HG03520 (cell line): ENCODE measurements around the gene PPP1CA.
"Not testable (repeated sequence)": the region's sequence is repeated elsewhere in the genome, so short reads cannot be mapped to it uniquely, and the experiment has no call there.

Experiments
- ATAC-seq: cut with Tn5 transposase; IDR thresholded peaks from one replicate; pipeline ENCODE4 v1.9.1; 2021; ENCODE audit warnings: mild to moderate bottlenecking, moderate library complexity; ENCODE audit not compliant: unreplicated experiment

The PPP1CA gene

DNA sequence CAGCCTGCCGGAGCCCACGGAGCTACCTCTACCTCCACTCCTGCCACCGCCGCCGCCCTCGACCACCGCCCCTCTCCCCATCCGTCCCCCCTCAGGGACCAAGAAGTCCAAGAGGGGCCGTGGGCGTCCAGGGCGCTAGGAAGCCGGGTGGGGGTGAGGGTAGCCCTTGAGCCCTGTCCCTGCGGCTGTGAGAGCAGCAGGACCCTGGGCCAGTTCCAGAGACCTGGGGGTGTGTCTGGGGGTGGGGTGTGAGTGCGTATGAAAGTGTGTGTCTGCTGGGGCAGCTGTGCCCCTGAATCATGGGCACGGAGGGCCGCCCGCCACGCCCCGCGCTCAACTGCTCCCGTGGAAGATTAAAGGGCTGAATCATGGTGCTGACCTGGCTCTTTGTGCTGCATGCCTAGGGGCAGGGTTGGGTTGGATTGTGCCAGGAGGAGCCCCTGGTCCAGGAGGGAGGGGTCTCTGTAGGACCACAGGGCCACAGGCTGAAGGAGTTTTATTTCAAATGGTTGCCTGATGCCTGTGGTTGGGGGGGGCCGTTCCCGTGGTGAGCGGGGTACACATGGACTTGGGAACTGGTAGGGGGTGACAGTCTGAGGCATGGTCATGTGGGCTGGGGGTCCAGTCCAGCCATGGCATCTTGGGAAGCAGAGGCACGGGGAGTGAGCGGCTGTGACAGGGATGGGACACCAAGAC is 33.5 kb upstream of the PPP1CA start:
- ATAC-seq: no peak

DNA sequence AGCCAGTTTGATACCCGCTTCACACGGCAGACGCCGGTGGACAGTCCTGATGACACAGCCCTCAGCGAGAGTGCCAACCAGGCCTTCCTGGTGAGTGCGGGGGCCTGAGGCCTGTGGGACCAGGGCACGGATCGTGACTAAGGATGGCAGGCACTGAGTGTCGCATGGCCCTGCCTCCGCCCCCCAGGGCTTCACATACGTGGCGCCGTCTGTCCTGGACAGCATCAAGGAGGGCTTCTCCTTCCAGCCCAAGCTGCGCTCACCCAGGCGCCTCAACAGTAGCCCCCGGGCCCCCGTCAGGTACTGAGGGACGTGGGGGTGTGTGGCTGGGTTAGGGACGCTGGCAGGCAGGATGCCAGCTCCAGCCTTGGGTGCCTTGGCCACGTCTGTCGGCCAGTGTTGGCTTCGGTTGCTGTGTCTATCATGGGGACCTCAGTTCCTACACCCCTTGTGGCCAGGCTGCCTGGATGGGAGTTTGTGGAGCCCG is 32.8 kb upstream of the PPP1CA start:
- no peak for ATAC-seq

DNA sequence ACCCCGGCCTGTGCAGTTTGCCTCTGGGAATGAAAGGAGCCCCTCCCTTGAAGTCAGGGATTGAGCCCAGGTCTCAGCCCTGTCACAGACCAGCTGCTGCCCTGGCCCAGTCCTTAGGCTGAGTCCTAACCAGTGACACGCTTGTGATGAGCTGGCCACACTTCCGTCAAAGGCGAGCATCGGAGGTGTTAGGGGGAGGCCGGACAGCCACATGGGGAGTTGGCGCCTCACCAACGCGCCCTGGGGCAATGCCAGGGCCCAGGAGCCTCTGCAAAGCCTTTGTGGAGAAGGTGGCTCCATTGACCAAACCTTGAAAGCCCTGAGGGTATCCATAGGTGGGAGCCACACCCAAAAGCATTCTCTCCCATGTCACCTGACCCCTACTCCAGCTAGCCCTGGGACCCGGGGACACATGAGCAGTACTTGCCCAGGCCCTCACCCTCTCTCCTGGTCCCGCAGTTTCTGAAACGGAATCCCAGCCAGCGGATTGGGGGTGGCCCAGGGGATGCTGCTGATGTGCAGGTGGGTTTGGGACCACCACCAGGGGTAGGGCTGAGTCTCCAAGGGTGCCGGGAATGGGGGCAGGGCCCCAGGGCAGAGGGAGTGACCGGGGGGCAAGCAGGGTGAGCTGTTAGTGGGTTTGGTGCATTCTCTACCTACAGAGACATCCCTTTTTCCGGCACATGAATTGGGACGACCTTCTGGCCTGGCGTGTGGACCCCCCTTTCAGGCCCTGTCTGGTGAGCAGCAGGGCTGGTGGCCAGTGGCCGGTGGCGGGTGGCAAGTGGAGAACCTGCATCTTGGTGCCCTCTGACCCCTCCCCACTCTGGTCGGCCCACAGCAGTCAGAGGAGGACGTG is 32.1 kb upstream of the PPP1CA start:
- ATAC-seq: no peak

DNA sequence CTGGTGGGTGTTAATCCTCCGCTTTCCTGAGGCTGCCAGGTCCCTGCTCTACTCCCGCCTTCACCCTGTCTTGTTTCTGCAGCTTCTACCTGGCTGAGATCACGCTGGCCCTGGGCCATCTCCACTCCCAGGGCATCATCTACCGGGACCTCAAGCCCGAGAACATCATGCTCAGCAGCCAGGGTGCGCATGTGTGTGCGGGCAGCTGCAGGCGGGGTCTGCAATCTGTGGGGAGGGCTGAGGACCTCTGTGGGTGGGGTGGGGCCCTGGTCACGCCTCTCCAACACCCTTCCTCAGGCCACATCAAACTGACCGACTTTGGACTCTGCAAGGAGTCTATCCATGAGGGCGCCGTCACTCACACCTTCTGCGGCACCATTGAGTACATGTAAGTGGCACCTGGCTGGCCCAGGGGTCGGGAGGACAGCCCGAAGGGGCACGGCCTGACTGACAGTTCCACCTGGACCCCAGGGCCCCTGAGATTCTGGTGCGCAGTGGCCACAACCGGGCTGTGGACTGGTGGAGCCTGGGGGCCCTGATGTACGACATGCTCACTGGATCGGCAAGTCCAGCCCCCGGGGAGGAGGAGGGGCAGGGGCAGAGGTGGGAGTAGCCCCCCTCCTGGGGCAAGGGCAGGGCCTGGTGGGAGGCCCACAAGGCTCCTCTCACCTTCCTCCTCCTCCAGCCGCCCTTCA is 31.1 kb upstream of the PPP1CA start:
- ATAC-seq: no peak

DNA sequence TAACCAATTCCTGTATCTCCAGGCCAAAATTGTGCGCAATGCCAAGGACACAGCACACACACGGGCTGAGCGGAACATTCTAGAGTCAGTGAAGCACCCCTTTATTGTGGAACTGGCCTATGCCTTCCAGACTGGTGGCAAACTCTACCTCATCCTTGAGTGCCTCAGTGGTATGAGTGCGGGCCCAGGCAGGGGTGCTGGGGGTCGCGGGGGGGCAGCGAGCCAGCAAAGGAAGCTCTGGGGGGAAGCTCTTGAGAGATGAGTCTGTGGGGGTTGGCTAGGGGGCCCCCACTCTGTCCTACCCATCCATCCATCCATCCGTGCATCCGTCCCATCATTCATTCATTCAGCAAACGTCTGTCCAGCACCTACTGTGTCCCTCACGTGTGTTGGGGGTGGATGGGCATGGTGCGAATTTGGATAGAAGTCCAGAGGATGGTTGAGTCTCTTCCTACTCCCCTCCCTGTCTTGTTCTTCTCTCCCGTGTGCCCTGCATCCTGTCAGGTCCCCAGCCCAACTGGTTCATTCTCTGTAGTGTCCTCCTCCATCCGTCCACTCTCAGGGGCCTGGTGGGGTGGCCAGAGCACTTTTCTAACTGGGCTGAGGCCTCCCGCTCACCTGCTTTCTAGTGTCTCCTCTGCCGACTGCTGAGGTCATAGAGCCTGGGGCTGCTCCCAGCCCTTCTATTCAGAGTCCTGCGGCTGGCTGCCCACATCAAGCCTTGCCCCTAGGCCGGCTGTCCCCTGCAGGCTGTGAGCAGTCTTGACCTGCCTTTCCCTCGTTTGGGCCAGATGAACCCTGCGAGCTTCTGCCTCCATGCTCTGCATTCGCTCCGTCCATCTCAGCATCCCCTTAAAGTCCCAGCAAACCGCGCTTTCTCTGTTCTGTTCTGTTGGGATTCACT is 29.9 kb upstream of the PPP1CA start:
- no peak for ATAC-seq

DNA sequence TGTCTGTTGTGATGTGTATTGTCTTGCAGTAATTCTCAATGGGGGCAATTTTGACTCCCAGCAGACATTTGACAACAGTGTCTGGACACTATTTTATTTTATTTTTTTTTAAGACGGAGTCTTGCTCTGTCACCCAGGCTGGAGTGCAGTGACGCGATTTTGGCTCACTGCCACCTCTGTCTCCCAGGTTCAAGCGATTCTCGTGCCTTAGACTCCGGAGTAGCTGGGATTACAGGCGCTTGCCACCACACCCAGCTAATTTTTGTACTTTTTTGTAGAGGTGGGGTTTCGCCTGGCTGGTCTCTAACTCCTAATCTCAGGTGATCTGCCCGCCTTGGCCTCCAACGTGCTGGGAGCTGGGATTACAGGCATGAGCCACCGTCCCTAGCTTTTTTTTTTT is 28.1 kb upstream of the PPP1CA start:
- ATAC-seq: no peak

DNA sequence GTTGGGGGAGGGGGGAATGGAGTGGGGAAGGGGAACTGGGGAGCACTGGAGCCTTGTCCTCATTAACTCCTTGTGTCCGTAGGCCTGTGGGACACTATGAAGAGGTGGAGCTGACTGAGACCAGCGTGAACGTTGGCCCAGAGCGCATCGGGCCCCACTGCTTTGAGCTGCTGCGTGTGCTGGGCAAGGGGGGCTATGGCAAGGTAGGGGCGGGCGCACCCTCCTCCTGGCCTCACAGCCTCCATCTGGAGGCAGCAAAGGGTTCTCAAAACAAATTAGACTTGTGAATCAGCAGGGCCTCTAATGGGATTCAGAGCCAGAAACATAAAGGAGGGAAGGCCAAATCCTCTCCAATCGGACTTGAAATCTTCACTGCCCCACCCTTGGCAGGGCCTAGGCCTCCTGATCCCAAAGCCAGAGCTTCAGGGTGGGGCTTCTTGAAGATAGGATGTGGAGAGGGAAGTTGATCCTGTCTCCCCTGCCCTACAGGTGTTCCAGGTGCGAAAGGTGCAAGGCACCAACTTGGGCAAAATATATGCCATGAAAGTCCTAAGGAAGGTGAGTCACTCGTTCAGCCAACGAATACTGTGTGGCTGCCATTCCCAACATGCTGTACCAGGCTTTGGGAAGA is 27.5 kb upstream of the PPP1CA start:
- no peak for ATAC-seq

DNA sequence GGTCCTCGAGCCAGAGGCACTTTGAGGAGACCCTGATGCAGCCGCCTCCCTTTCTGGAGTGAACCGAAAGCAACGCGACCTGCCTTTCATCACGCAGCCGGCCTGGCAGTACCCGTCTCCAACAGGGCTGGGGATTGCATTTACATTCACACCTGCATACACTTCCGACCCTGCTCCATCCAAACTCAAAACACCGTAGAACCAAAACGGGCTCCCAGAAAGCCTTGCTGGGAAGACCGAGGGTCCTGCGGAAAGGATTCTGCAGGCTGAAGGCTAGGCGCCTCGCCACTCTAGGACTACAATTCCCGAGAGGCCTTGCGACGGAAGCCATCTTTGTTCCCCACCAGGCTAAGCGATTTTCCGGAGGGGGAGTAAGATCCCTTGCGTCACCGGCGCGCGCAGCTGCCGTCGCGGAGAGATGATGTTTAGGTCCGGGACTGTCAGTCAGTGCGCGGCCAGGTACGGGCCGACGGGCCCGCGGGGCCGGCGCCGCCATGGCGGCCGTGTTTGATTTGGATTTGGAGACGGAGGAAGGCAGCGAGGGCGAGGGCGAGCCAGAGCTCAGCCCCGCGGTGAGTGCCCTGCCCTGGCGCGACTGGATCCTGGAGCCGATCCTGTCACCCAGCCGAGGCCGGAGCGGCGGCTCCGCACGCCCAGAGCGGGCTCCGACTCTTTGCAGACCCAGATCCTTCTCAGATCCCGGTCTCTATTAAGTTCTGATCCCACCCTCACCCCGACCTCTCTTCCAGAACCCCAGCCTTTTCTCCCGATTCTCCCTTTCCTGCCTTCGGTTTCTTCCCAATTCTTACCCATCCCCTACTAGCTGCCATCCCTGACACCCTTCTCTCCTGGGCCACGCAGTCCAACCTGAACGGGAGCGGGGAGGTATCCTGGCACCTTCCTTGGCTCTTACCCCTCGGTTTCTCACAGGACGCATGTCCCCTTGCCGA is 26.7 kb upstream of the PPP1CA start, which contains the start of gene RPS6KB2:
Gene RPS6KB2 (plus strand): TSS at position 443 of the 950 bp plus-strand sequence. CDS start 52 bp downstream, at position 495.
- peak; percentile 69 for ATAC-seq

DNA sequence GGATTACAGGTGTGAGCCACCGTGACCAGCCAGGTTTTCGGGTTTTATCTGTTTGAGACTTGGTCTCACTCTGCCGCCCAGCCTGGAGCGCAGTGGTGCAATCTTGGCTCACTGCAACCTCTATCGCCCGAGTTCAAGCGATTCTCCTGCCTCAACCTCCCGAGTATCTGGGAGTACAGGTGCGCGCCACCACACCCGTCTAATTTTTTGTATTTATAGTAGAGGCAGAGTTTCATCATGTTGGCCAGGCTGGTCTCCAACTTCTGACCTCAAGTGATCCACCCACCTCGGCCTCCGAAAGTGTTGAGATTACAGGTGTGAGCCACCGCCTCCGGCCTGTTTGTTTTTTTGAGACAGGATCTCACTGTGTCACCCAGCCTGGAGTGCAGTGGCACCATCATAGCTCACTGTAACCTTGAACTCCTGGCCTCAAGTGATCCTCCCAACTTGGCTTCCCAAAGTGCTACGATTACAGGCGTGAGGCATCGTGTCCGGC is 25.8 kb upstream of the PPP1CA start:
- not testable (repeated sequence) for ATAC-seq

DNA sequence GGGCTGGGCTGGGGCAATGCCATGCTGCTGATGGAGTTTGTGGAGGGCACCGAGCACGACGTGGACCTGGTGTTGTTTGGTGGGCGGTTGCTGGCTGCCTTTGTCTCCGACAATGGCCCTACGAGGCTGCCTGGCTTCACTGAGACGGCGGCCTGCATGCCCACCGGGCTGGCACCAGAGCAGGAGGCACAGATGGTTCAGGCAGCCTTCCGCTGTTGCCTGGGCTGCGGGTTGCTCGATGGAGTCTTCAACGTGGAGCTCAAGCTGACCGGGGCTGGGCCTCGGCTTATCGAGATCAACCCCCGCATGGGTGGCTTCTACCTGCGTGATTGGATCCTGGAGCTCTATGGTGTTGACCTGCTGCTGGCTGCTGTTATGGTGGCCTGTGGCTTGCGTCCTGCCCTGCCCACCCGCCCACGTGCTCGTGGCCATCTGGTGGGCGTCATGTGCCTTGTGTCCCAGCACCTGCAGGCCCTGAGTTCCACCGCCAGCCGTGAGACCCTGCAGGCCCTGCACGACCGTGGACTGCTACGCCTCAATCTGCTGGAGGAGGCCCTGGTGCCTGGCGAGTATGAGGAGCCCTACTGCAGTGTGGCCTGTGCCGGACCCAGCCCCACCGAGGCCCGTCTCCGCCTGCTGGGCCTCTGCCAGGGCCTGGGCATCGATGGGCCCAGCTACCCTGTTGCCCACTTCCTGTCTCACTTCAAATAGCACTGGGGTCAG is 22.4 kb upstream of the PPP1CA start:
- no peak for ATAC-seq

DNA sequence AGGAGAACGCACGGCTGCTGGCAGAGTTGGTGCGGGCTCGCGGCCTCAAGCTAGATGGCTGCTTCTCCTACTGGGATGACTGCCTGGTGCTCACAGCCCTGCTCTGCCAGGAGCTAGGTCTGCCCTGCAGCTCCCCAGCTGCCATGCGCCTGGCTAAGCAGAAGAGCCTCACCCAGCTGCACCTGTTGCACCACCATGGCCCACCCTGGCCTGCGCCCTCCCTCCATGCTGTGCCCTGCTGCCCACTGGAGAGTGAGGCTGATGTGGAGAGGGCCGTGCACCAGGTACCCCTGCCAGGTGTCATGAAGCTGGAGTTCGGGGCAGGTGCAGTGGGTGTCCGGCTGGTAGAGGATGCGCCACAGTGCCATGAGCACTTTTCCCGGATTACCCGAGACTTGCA is 21.8 kb upstream of the PPP1CA start:
- no peak for ATAC-seq

DNA sequence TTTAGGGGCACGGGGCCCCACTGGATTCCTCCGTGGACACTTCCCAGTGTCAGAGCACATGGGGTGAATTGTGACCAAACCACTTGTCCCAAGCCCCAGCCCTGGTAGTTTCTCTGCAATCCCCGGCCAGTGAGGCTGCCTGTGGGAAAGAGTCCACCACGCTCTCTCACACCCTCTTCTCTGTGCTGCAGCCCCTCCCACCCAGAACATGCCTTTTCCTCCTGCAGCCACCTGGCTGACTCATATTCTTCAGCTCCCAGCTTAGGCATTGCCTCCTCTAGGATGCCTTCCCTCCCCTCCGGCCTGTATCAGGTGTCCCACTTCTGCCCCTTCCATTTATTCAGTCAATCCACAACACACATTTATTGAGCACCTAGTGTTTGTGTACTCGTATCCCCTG is 21.2 kb upstream of the PPP1CA start:
- ATAC-seq: no peak

DNA sequence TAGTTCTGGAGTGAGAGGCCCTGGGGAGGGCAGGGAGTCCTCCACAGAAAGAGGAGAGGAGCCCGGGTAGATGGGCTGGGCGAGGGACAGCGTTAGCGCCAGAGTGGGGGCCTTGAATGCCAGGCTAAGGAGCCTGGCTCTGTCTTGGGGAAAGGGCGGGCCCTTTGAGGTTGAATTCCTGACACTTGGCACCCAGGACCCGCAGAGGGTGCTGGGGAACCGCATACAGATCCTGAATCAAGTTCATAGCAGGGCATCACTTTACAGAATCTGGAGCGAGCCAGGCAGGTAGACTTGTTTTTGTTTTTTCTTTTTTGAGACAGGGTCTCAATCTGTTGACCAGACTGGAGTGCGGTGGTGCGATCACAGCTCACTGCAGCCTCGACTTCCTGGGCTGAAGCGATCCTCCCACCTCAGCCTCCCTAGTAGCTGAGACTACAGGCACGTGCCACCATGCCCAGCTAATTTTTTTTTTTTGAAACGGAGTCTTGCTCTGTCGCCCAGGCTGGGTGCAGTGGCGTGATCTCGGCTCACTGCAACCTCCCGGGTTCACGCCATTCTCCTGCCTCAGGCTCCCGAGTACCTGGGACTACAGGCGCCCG is 19.9 kb upstream of the PPP1CA start:
- no peak for ATAC-seq

DNA sequence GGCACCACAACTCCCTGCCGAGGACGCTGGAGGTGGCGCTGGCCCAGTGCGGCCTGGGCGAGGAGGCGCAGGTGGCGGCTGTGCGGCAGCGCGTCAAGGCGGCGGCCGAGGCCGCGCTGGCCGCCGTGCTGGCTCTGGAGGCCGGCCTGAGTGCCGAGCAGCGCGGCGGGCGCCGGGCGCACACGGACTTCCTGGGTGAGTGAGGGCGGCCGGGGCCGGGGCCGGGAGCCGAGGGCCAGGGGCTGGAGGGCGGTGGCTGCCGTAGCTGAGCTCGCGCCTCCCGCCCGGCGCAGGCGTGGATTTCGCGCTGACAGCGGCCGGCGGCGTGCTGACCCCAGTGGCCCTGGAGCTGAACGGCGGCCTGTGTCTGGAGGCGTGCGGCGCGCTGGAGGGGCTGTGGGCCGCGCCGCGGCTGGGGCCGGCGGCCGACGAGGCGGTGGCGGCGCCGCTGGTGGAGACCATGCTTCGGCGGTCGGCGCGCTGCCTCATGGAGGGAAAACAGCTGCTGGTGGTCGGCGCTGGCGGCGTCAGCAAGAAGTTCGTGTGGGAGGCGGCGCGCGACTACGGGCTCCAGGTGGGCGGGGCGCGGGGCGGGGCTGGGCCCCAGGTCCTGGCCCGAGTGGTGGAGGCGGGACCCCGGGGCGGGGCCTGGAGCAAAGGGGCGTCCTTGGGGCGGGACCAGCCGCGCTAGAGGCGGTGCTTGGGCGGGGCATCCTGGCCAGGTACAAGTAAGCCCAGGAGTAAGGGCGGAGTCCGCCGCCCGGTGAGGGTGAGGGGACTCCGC is 19.2 kb upstream of the PPP1CA start:
- ATAC-seq: peak; percentile 76

DNA sequence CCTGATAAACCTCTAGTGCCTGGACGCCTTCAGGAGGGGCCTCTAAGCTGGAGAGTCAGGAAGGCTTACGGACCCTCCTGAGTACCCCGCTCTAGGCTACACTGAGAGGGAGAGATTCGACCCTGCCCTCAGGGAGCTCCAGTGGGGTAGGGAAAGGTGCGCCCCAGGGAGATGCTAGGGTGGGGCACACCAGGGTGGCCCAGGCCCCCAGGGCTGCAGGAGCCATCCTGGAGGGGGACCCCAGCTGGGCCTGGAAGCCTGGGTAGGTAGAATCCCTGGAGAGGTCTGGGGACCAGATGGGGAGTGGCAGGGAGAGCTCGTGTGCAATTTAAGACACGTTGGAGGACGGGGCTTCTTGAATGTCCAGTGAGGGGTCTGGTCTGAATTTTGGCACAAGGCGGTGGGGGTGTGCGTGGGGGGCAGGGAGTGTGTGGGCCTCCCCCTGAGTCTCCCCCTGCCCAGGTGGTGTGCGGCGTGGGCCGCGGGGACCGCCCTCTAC is 18.5 kb upstream of the PPP1CA start:
- no peak for ATAC-seq

DNA sequence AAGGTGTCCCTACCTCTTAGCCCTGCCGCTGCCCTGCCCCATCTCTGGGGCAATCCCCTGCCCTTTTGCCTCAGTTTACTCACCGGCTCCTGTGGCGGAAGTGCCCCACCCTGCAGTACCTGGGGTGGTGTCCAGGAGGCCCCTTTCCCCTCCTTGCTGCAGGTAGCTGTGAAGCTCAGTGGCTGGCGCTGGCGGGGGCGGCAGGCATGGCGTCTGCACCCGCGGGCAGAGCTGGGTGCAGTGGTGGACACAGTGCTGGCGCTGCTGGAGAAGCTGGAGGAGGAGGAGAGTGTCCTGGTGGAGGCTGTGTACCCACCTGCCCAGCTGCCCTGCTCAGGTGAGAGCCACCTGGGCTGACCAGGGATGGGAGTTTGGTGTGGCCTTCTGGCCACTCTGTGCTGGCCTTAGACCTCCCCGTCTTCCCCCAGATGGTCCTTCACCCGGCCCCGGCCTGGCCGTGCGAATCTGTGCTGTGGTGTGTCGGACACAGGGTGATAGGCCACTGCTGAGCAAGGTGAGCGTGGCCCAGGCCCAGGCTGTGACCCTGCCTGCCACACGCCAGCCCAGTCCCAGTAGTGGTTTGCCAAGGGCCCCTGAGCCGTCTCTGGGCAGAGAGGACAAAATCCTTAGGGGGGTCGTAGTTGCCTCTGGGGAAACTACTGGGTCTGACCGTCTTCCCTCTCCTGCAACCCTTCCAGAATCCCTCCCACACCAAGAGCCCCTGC is 17.8 kb upstream of the PPP1CA start:
- ATAC-seq: no peak
